T-helper 1 cell treated with Interleukin-12 subunit alpha and Interleukin-12 subunit beta and Interleukin-4 antibody, amounts not matched to agents 30 ng/mL and 1 ng/mL, for 36 hours (primary cell): ENCODE results near the gene THBS2. TPM values are rescaled to one million over a fixed set of nuclear protein-coding genes. Genes with fewer than 3 reads are reported as not detected.
"Not testable (repeated sequence)": the region's sequence is repeated elsewhere in the genome, so short reads cannot be mapped to it uniquely, and the experiment has no call there.

Experiments
- intact Hi-C: fragments of 100-400 bp; cut with micrococcal nuclease; formaldehyde crosslinking; loops from one replicate; pipeline ENCODE4 v1.15.1; 2024
- total RNA-seq: library from RNA; stranded (reverse); gene quantifications from 2 replicates; pipeline ENCODE4 v1.2.3, GENCODE V29; 2022

The THBS2 gene
- total RNA-seq, 1 donor from 2014 or later, result not detected

GRCh38 chr6:169188051-169188470 is 65.6 kb downstream of the THBS2 start:
- intact Hi-C loops, result no loop called here

- intact Hi-C loops, result no loop called here
These were observed 67.0 kb downstream of the THBS2 start for GRCh38 chr6:169186496-169187169.

GRCh38 chr6:169185692-169186485 is 67.8 kb downstream of the THBS2 start:
- intact Hi-C loops, result no loop called here

GRCh38 chr6:169185011-169185521 is 68.6 kb downstream of the THBS2 start:
- intact Hi-C loops, result no loop called here

GRCh38 chr6:169184419-169184818 is 69.2 kb downstream of the THBS2 start:
- intact Hi-C loops, result no loop called here

GRCh38 chr6:169183233-169183632 is 70.4 kb downstream of the THBS2 start:
- intact Hi-C loops, result no loop called here

- intact Hi-C loops, result not testable (repeated sequence)
These were observed 73.8 kb downstream of the THBS2 start for GRCh38 chr6:169179831-169180230.

GRCh38 chr6:169177516-169178166 is 76.0 kb downstream of the THBS2 start:
- intact Hi-C loops, result no loop called here

- intact Hi-C loops, result no loop called here
These were observed 77.2 kb downstream of the THBS2 start for GRCh38 chr6:169176361-169176991.

- intact Hi-C loops, result no loop called here
These were observed 78.2 kb downstream of the THBS2 start for GRCh38 chr6:169175360-169175887.

GRCh38 chr6:169174516-169175359 is 78.9 kb downstream of the THBS2 start:
- intact Hi-C loops, result no loop called here

- intact Hi-C loops, result no loop called here
These were observed 79.9 kb downstream of the THBS2 start for GRCh38 chr6:169173532-169174268.

GRCh38 chr6:169172946-169173345 is 80.7 kb downstream of the THBS2 start:
- intact Hi-C loops, result no loop called here

GRCh38 chr6:169172456-169172855 is 81.2 kb downstream of the THBS2 start:
- intact Hi-C loops, result no loop called here

GRCh38 chr6:169171951-169172350 is 81.7 kb downstream of the THBS2 start:
- intact Hi-C loops, result no loop called here

- intact Hi-C loops, result no loop called here
These were observed 82.6 kb downstream of the THBS2 start for GRCh38 chr6:169171016-169171415.

GRCh38 chr6:169170583-169170955 is 83.1 kb downstream of the THBS2 start:
- intact Hi-C loops, result no loop called here

- intact Hi-C loops, result no loop called here
These were observed 83.6 kb downstream of the THBS2 start for GRCh38 chr6:169169941-169170582.

GRCh38 chr6:169169375-169169774 is 84.3 kb downstream of the THBS2 start:
- intact Hi-C loops, result no loop called here
